Measurements from ENCODE around the gene ACTRT2. TPM values are rescaled to one million over a fixed set of nuclear protein-coding genes. Genes with fewer than 3 reads are reported as not detected.
A peak's percentile ranks its signal among the peaks of the same experiment; 100 is the strongest.

ACTRT2 gene
- total and polyA plus RNA-seq, 12 donors: not detected

- Histone ChIP-seq H3K36me3 (replicated peaks in 1 of 2) (no peaks in the 10 kb centered on the region), H3K4me1 (replicated peaks in 1 of 2) (no peaks in the 10 kb centered on the region), H3K27ac (no peak overlapping the region), H3K9me3 (replicated peaks in 1 of 3) (no peaks in the 10 kb centered on the region), H3K4me3 (no peak overlapping the region), H3K27me3 (peaks cover 22% of the 10 kb centered on the region)
- peak in 1 of 7 donors; percentile 8 for DNase-seq
- WGBS, 4 donors: 78 to 90% (median 84%) methylated on average over 4 to 5 of the region's 5 CpGs
- TF ChIP-seq CTCF (IDR thresholded peaks at IDR 0.05) (no peak), POLR2A (IDR thresholded peaks at IDR 0.05) (no peak)
- intact Hi-C loops (cut with DNase I): loop anchor here in 1 of 2 donors (5.0 kb wide), 1 partner anchor 404 kb away; no protein-coding TSS in a partner anchor
Measured at GRCh38 chr1:3056641-3057040, 35.4 kb downstream of the ACTRT2 start.

GRCh38 chr1:3058263-3059030 is 37.2 kb downstream of the ACTRT2 start:
- peaks cover 0 to 3% of the 10 kb centered on the region in 2 donors for H3K4me1 ChIP-seq (replicated peaks in 1 of 2)
- H3K27ac ChIP-seq: no peak overlapping the region
- TF ChIP-seq CTCF (IDR thresholded peaks at IDR 0.05) (no peak), POLR2A (IDR thresholded peaks at IDR 0.05) (no peak)
- peak in 1 of 7 donors; percentile 5 for DNase-seq
- no peaks in the 10 kb centered on the region for H3K36me3 ChIP-seq (replicated peaks in 1 of 2)
- no peaks in the 10 kb centered on the region for H3K9me3 ChIP-seq (replicated peaks in 1 of 3)
- intact Hi-C loops (cut with DNase I): loop anchor here in 1 of 2 donors (5.0 kb wide), 1 partner anchor 406 kb away; no protein-coding TSS in a partner anchor
- H3K27me3 ChIP-seq: peaks cover 28% of the 10 kb centered on the region
- 69 to 73% (median 72%) methylated on average over 10 of the region's 10 CpGs for WGBS, 4 donors
- no peak overlapping the region for H3K4me3 ChIP-seq

- no peak overlapping the region for H3K27ac ChIP-seq
- no peaks in the 10 kb centered on the region for H3K9me3 ChIP-seq (replicated peaks in 1 of 3)
- WGBS, 4 donors: 69 to 74% (median 72%) methylated on average over 5 to 9 of the region's 9 CpGs
- peaks cover 45% of the 10 kb centered on the region for H3K27me3 ChIP-seq
- peak in 1 of 7 donors; percentile 6 for DNase-seq
- H3K4me1 ChIP-seq (replicated peaks in 1 of 2): peaks cover 0 to 11% of the 10 kb centered on the region in 2 donors
- no peak overlapping the region for H3K4me3 ChIP-seq
- intact Hi-C loops (cut with DNase I): loop anchor here in 1 of 2 donors (10.0 kb wide), 1 partner anchor 215 kb away; no protein-coding TSS in a partner anchor
- TF ChIP-seq POLR2A (IDR thresholded peaks at IDR 0.05) (no peak), CTCF (IDR thresholded peaks at IDR 0.05) (no peak)
- no peaks in the 10 kb centered on the region for H3K36me3 ChIP-seq (replicated peaks in 1 of 2)
Measured at GRCh38 chr1:3060127-3060526, 38.9 kb downstream of the ACTRT2 start.

- Histone ChIP-seq H3K4me3 (no peak overlapping the region), H3K36me3 (replicated peaks in 1 of 2) (no peaks in the 10 kb centered on the region), H3K9me3 (replicated peaks in 1 of 3) (no peaks in the 10 kb centered on the region), H3K27ac (no peak overlapping the region), H3K4me1 (replicated peaks in 1 of 2) (peaks cover 0 to 11% of the 10 kb centered on the region in 2 donors), H3K27me3 (peaks cover 52% of the 10 kb centered on the region)
- DNase-seq: peak in 1 of 7 donors; percentile 9
- WGBS, 4 donors: 50 to 71% (median 63%) methylated on average over 10 to 15 of the region's 15 CpGs
- intact Hi-C loops (cut with DNase I): loop anchor here in 1 of 2 donors (10.0 kb wide), 1 partner anchor 214 kb away; no protein-coding TSS in a partner anchor
- TF ChIP-seq POLR2A (IDR thresholded peaks at IDR 0.05) (no peak), CTCF (IDR thresholded peaks at IDR 0.05) (no peak)
Measured at GRCh38 chr1:3060601-3061551, 39.6 kb downstream of the ACTRT2 start.

All from adrenal gland (tissue), 12 donors.